HG03575 (cell line): Measurements from ENCODE around the gene PPM1G.
"Not testable (repeated sequence)": the region's sequence is repeated elsewhere in the genome, so short reads cannot be mapped to it uniquely, and the experiment has no call there.

Experiments
- ATAC-seq: cut with Tn5 transposase; IDR thresholded peaks from one replicate; pipeline ENCODE4 v1.9.1; 2021; ENCODE audit not compliant: unreplicated experiment, insufficient number of reproducible peaks, low FRiP score; ENCODE audit errors: extremely low read depth

PPM1G gene

GRCh38 chr2:27409321-27410073, at the start of gene PPM1G:
PPM1G (minus strand) TSS chr2:27409591; CDS start chr2:27409422, 169 bp downstream.
- ATAC-seq = no peak

- ATAC-seq = no peak
Observed at GRCh38 chr2:27453968-27454367, 44.6 kb upstream of the PPM1G start.

- no peak for ATAC-seq
Observed at GRCh38 chr2:27451095-27451494, 41.7 kb upstream of the PPM1G start.

- no peak for ATAC-seq
Observed at GRCh38 chr2:27448381-27448780, 39.0 kb upstream of the PPM1G start.

GRCh38 chr2:27446057-27446456, 36.7 kb upstream of the PPM1G start:
- no peak for ATAC-seq

- ATAC-seq = no peak
Observed at GRCh38 chr2:27445615-27446014, 36.2 kb upstream of the PPM1G start.

GRCh38 chr2:27445155-27445554, 35.8 kb upstream of the PPM1G start:
- no peak for ATAC-seq

GRCh38 chr2:27442920-27443282, 33.5 kb upstream of the PPM1G start:
- ATAC-seq = no peak

- ATAC-seq = no peak
Observed at GRCh38 chr2:27441958-27442919, 32.8 kb upstream of the PPM1G start, which contains the start of gene KRTCAP3. KRTCAP3 (plus strand) TSS chr2:27442381; CDS start chr2:27442413, 32 bp downstream.

GRCh38 chr2:27441226-27441926, 32.0 kb upstream of the PPM1G start:
- ATAC-seq = no peak

GRCh38 chr2:27435628-27436027, 26.2 kb upstream of the PPM1G start:
- no peak for ATAC-seq

- ATAC-seq = no peak
Observed at GRCh38 chr2:27431395-27431794, 22.0 kb upstream of the PPM1G start.

GRCh38 chr2:27428978-27429541, 19.7 kb upstream of the PPM1G start:
- no peak for ATAC-seq

GRCh38 chr2:27428213-27428977, 19.0 kb upstream of the PPM1G start, which contains the start of gene NRBP1:
NRBP1 (plus strand) TSS chr2:27428631; CDS start chr2:27433274, 4,643 bp downstream.
- no peak for ATAC-seq

GRCh38 chr2:27427863-27428212, 18.4 kb upstream of the PPM1G start:
- ATAC-seq = no peak

GRCh38 chr2:27425039-27425438, 15.6 kb upstream of the PPM1G start:
- not testable (repeated sequence) for ATAC-seq

- no peak for ATAC-seq
Observed at GRCh38 chr2:27422958-27423357, 13.6 kb upstream of the PPM1G start.

- ATAC-seq = no peak
Observed at GRCh38 chr2:27421660-27422250, 12.4 kb upstream of the PPM1G start.
